H1 (cell line): ENCODE data around the gene SLIT3. TPM values are rescaled to one million over a fixed set of nuclear protein-coding genes. Genes with fewer than 3 reads are reported as not detected.

Experiments
- EP300 ChIP-seq, 2 experiments: IDR thresholded peaks; 1 replicate in 1 of 2; 2 replicates in 1 of 2; pipeline ENCODE4 v1.6.1; 2011 to 2012; ENCODE audit warnings: low read depth in 2 of 2, low read length in 2 of 2, mild to moderate bottlenecking in 2 of 2, borderline replicate concordance in 1 of 2, inconsistent platforms in 1 of 2, moderate library complexity in 1 of 2
- GABPA ChIP-seq: IDR thresholded peaks from 2 replicates; pipeline ENCODE4 v1.6.1; 2011; ENCODE audit warnings: mild to moderate bottlenecking, low read length, moderate library complexity, borderline replicate concordance; ENCODE audit not compliant: insufficient read depth
- JUND ChIP-seq: IDR thresholded peaks from 2 replicates; pipeline ENCODE4 v1.6.1; 2011; ENCODE audit warnings: mild to moderate bottlenecking, improper control_type of control experiment, low read length
- POU5F1 ChIP-seq: IDR thresholded peaks from 2 replicates; pipeline ENCODE4 v1.6.1; 2011; ENCODE audit warnings: low read depth, mild to moderate bottlenecking, low read length, moderate library complexity
- SAP30 ChIP-seq: fragments of 300-600 bp; sonication (generic); IDR thresholded peaks from 2 replicates; pipeline ENCODE4 v1.7.1; 2012; ENCODE audit warnings: low read length, moderate library complexity, mild to moderate bottlenecking, inconsistent platforms; ENCODE audit not compliant: insufficient read depth, insufficient replicate concordance
- TAF1 ChIP-seq: IDR thresholded peaks from 2 replicates; pipeline ENCODE4 v1.6.1; 2011; ENCODE audit warnings: mild to moderate bottlenecking, low read depth, low read length
- TAF7 ChIP-seq: optimal IDR thresholded peaks from 2 replicates; pipeline ENCODE3; 2011; ENCODE audit warnings: low read depth, mild to moderate bottlenecking, inconsistent platforms, low read length, moderate library complexity, borderline replicate concordance
- polyA plus RNA-seq, 7 experiments: library from polyadenylated mRNA; depleted of rRNA in 3 of 7; stranded (reverse) in 5 of 7; unstranded in 2 of 7; fragments of >200 nt in 5 of 7; fragments of 200-250 nt in 2 of 7; gene quantifications; 1 replicate in 5 of 7; 2 replicates in 1 of 7; 4 replicates in 1 of 7; pipeline versions ENCODE4 v1.2.1 to v1.2.3, GENCODE V29; 2011 to 2013; ENCODE audit warnings: missing spikeins in 2 of 7, mixed read lengths in 2 of 7
- total RNA-seq: library from RNA; stranded (reverse); fragmentation: NEBNext Ultra II Directional; extraction: Animal tissue kit (Norgen Biotek cat#: 25700); gene quantifications from 2 replicates; pipeline ENCODE4 v1.2.1, GENCODE V29; 2021

The SLIT3 gene
- total and polyA plus RNA-seq, 2 of the 8 experiments (the other 6 are each of a cell fraction or from before 2014, with no cell fraction given) = 1.1 to 1.2 TPM

DNA sequence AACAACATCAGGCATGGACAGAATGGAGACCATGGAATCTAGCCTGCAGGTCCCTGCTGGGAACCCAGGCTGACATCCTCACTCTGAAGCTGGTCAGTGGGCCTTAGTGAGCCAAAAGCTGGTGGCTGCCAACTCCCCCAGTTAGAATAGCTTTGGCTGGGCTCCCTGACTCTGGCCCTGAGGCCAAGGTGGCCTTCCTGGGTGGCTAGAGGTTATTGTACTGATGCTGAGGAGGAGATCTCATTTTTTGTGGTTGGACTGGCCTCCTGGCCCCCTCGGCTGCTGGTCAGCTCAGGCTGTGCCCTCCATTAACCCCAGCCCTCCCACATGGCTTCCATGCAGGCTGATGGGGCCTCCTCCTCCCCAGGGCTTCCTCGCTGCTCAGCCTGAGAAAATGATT, 620.5 kb downstream of the SLIT3 start (continued):
- TF ChIP-seq TAF1 = no peak
- TF ChIP-seq SAP30 = no peak
- no peak for TF ChIP-seq GABPA
- TF ChIP-seq JUND = no peak
- TF ChIP-seq EP300 (IDR thresholded peaks at IDR 0.05; ENCODE audit: borderline replicate concordance in 1 of 2, low read depth in 2 of 2, low read length in 2 of 2) = no peak
- no peak for TF ChIP-seq POU5F1
- TF ChIP-seq TAF7 = no peak
